GM23338 (cell line): ENCODE results near the gene C1orf74. TPM values are rescaled to one million over a fixed set of nuclear protein-coding genes. Genes with fewer than 3 reads are reported as not detected.

Experiments used
- ATAC-seq: fragments of 200-7000 bp; cut with Tn5 transposase; 3 replicates; pipeline ENCODE4 v1.9.1; 2020
- DNase-seq: peaks from one replicate; pipeline ENCODE4 v3.0.0-alpha.2; 2015; ENCODE audit warnings: low spot score
- H2AFZ ChIP-seq: fragments of 200-600 bp; sonication (generic); 2 replicates; pipeline ENCODE4 v1.8.0; 2016; ENCODE audit warnings: antibody characterized with exemption, mild to moderate bottlenecking, moderate library complexity
- H3F3A ChIP-seq: fragments of 200-600 bp; sonication (generic); replicated peaks from 2 replicates; pipeline ENCODE4 v1.8.0; 2017; ENCODE audit warnings: antibody characterized with exemption, mixed run types, low read depth
- H3K27ac ChIP-seq: fragments of 200-600 bp; sonication (generic); 2 replicates; pipeline ENCODE4 v1.6.1; 2016; ENCODE audit warnings: low read depth
- H3K27me3 ChIP-seq: fragments of 200-600 bp; sonication (generic); 2 replicates; pipeline ENCODE4 v1.8.0; 2016; ENCODE audit warnings: mild to moderate bottlenecking, mixed run types, moderate library complexity; ENCODE audit not compliant: insufficient read depth
- H3K36me3 ChIP-seq: fragments of 200-600 bp; sonication (generic); 2 replicates; pipeline ENCODE4 v1.8.0; 2016; ENCODE audit warnings: mild to moderate bottlenecking; ENCODE audit not compliant: insufficient read depth
- H3K4me1 ChIP-seq: fragments of 200-600 bp; sonication (generic); 2 replicates; pipeline ENCODE4 v1.8.0; 2016; ENCODE audit warnings: mild to moderate bottlenecking, moderate library complexity; ENCODE audit not compliant: insufficient read depth
- H3K4me2 ChIP-seq: fragments of 200-600 bp; sonication (generic); 2 replicates; pipeline ENCODE4 v1.7.1; 2017; ENCODE audit warnings: mixed run types
- H3K4me3 ChIP-seq: fragments of 200-600 bp; sonication (generic); 2 replicates; pipeline ENCODE4 v1.6.1; 2016; ENCODE audit warnings: mixed run types
- H3K79me2 ChIP-seq: fragments of 200-600 bp; sonication (generic); replicated peaks from 2 replicates; pipeline ENCODE4 v1.8.0; 2017; ENCODE audit warnings: mild to moderate bottlenecking; ENCODE audit not compliant: insufficient read depth
- H3K9me2 ChIP-seq: fragments of 200-600 bp; sonication (generic); 2 replicates; pipeline ENCODE4 v1.8.0; 2017; ENCODE audit not compliant: insufficient read depth
- H4K20me1 ChIP-seq: fragments of 200-600 bp; sonication (generic); replicated peaks from 2 replicates; pipeline ENCODE4 v1.8.0; 2017; ENCODE audit warnings: mild to moderate bottlenecking; ENCODE audit not compliant: insufficient read depth
- H3K27ac Mint-ChIP-seq: 2 replicates; pipeline ENCODE4 v1.8.0; 2020; ENCODE audit warnings: inconsistent platforms, mild to moderate bottlenecking, moderate library complexity, mixed read lengths
- H3K27me3 Mint-ChIP-seq: 3 replicates; pipeline ENCODE4 v1.8.0; 2022; ENCODE audit warnings: low read depth, mild to moderate bottlenecking, moderate library complexity, mixed read lengths, inconsistent platforms; ENCODE audit not compliant: insufficient read depth, poor library complexity
- H3K36me3 Mint-ChIP-seq: 3 replicates; pipeline ENCODE4 v1.8.0; 2021; ENCODE audit warnings: low read depth, mild to moderate bottlenecking, inconsistent platforms, moderate library complexity, mixed read lengths
- H3K4me1 Mint-ChIP-seq: 3 replicates; pipeline ENCODE4 v1.8.0; 2020; ENCODE audit warnings: mild to moderate bottlenecking, inconsistent platforms, mixed read lengths
- H3K4me3 Mint-ChIP-seq: 3 replicates; pipeline ENCODE4 v1.8.0; 2021; ENCODE audit warnings: moderate library complexity, mild to moderate bottlenecking, inconsistent platforms, mixed read lengths
- H3K9me3 Mint-ChIP-seq: 3 replicates; pipeline ENCODE4 v1.8.0; 2020; ENCODE audit warnings: moderate library complexity, mild to moderate bottlenecking, inconsistent platforms, mixed read lengths
- CREB1 ChIP-seq: fragments of 250-450 bp; sonication (Bioruptor Pico); IDR thresholded peaks from 2 replicates; pipeline ENCODE4 v1.5.0; 2020; ENCODE audit warnings: low read depth, mild to moderate bottlenecking, moderate library complexity
- EZH2 ChIP-seq: fragments of 200-600 bp; sonication (generic); IDR thresholded peaks from one replicate; pipeline ENCODE4 v1.8.0; 2017; ENCODE audit warnings: antibody characterized with exemption, mild to moderate bottlenecking, low read depth; ENCODE audit not compliant: unreplicated experiment
- EZH2phosphoT487 ChIP-seq: fragments of 200-600 bp; sonication (generic); IDR thresholded peaks from one replicate; pipeline ENCODE4 v1.8.1; 2018; ENCODE audit warnings: antibody characterized with exemption; ENCODE audit not compliant: unreplicated experiment
- JUNB ChIP-seq: IDR thresholded peaks from one replicate; pipeline ENCODE4 v1.6.1; 2016; ENCODE audit warnings: antibody characterized with exemption; ENCODE audit not compliant: unreplicated experiment
- NANOG ChIP-seq: IDR thresholded peaks from 2 replicates; pipeline ENCODE4 v1.6.1; 2016; ENCODE audit warnings: antibody characterized with exemption, borderline replicate concordance
- POLR2AphosphoS5 ChIP-seq: IDR thresholded peaks from 2 replicates; pipeline ENCODE4 v1.6.1; 2016; ENCODE audit warnings: antibody characterized with exemption, low read depth
- REST ChIP-seq: IDR thresholded peaks from one replicate; pipeline ENCODE4 v1.6.1; 2018; ENCODE audit warnings: antibody characterized with exemption; ENCODE audit not compliant: unreplicated experiment
- STAT1 ChIP-seq: IDR thresholded peaks from one replicate; pipeline ENCODE4 v1.6.1; 2016; ENCODE audit warnings: antibody characterized with exemption; ENCODE audit not compliant: unreplicated experiment
- ZNF114 ChIP-seq: fragments of 250-450 bp; sonication (Bioruptor Pico); IDR thresholded peaks from 2 replicates; pipeline ENCODE4 v1.5.0; 2020; ENCODE audit warnings: mild to moderate bottlenecking, moderate library complexity
- ZNF331 ChIP-seq: fragments of 250-450 bp; sonication (Bioruptor Pico); IDR thresholded peaks from 2 replicates; pipeline ENCODE4 v1.5.0; 2020; ENCODE audit warnings: low read depth, mild to moderate bottlenecking, moderate library complexity
- polyA plus RNA-seq: library from polyadenylated mRNA; unstranded; fragments of >200 nt; fragmentation: Nextera tagmentation; extraction: Ambion mirVana; gene quantifications from 2 replicates; pipeline ENCODE4 v1.2.1, GENCODE V29; 2016
- total RNA-seq: library from RNA; depleted of rRNA; stranded (reverse); fragments of >200 nt; shearing (Covaris generic); gene quantifications from 2 replicates; pipeline ENCODE4 v1.2.3, GENCODE V29; 2014
- TF ChIP-seq, protein P1 (sequence below): IDR thresholded peaks from 2 replicates; pipeline ENCODE4 v1.6.1; 2016; ENCODE audit warnings: antibody characterized with exemption
- TF ChIP-seq, protein P2 (sequence below), 2 experiments: fragments of 200-600 bp in 1 of 2; sonication (generic) in 1 of 2; conservative IDR thresholded peaks; 2 replicates each; pipeline versions ENCODE4 v1.5.1 to v1.6.1; 2016 to 2017; ENCODE audit warnings: antibody characterized with exemption in 2 of 2, low read depth in 2 of 2, mild to moderate bottlenecking in 2 of 2, moderate library complexity in 1 of 2
- TF ChIP-seq, protein P3 (sequence below): fragments of 250-450 bp; sonication (Bioruptor Pico); IDR thresholded peaks from 2 replicates; pipeline ENCODE4 v1.5.0; 2020; ENCODE audit warnings: mild to moderate bottlenecking, moderate library complexity

The C1orf74 gene
- total and polyA plus RNA-seq, 2 experiments from 2014 or later, result 2.8 to 3.9 TPM

- Mint-ChIP-seq H3K27me3 (peaks cover 2% of the 10 kb centered on the region), H3K27ac (no peak overlapping the region), H3K36me3 (no peaks in the 10 kb centered on the region), H3K4me1 (peaks cover 3% of the 10 kb centered on the region; the same call in 2 of the 3 replicates), H3K9me3 (no peaks in the 10 kb centered on the region), H3K4me3 (no peak overlapping the region)
- Histone ChIP-seq H3K4me1 (no peaks in the 10 kb centered on the region), H3K27me3 (0 out of 2 replicates have a peak, but pooled peaks cover under 1% of the 10 kb centered on the region), H4K20me1 (no peaks in the 10 kb centered on the region), H2AFZ (no peak overlapping the region), H3F3A (no peaks in the 10 kb centered on the region), H3K79me2 (no peaks in the 10 kb centered on the region), H3K27ac (no peak overlapping the region), H3K4me2 (no peak overlapping the region), H3K4me3 (no peak overlapping the region), H3K9me2 (no peaks in the 10 kb centered on the region), H3K36me3 (no peaks in the 10 kb centered on the region)
- ATAC-seq (no peak), DNase-seq (no peak)
- TF ChIP-seq EZH2phosphoT487, result no peak
- no peak for TF ChIP-seq JUNB
- TF ChIP-seq STAT1, result no peak
- TF ChIP-seq NANOG, result no peak
- TF ChIP-seq, protein P1, sequence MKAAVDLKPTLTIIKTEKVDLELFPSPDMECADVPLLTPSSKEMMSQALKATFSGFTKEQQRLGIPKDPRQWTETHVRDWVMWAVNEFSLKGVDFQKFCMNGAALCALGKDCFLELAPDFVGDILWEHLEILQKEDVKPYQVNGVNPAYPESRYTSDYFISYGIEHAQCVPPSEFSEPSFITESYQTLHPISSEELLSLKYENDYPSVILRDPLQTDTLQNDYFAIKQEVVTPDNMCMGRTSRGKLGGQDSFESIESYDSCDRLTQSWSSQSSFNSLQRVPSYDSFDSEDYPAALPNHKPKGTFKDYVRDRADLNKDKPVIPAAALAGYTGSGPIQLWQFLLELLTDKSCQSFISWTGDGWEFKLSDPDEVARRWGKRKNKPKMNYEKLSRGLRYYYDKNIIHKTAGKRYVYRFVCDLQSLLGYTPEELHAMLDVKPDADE, result no peak
- TF ChIP-seq, protein P2, sequence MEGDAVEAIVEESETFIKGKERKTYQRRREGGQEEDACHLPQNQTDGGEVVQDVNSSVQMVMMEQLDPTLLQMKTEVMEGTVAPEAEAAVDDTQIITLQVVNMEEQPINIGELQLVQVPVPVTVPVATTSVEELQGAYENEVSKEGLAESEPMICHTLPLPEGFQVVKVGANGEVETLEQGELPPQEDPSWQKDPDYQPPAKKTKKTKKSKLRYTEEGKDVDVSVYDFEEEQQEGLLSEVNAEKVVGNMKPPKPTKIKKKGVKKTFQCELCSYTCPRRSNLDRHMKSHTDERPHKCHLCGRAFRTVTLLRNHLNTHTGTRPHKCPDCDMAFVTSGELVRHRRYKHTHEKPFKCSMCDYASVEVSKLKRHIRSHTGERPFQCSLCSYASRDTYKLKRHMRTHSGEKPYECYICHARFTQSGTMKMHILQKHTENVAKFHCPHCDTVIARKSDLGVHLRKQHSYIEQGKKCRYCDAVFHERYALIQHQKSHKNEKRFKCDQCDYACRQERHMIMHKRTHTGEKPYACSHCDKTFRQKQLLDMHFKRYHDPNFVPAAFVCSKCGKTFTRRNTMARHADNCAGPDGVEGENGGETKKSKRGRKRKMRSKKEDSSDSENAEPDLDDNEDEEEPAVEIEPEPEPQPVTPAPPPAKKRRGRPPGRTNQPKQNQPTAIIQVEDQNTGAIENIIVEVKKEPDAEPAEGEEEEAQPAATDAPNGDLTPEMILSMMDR (conservative IDR thresholded peaks at IDR 0.05; ENCODE audit: low read depth in 2 of 2), result no peak
- TF ChIP-seq, protein P3, sequence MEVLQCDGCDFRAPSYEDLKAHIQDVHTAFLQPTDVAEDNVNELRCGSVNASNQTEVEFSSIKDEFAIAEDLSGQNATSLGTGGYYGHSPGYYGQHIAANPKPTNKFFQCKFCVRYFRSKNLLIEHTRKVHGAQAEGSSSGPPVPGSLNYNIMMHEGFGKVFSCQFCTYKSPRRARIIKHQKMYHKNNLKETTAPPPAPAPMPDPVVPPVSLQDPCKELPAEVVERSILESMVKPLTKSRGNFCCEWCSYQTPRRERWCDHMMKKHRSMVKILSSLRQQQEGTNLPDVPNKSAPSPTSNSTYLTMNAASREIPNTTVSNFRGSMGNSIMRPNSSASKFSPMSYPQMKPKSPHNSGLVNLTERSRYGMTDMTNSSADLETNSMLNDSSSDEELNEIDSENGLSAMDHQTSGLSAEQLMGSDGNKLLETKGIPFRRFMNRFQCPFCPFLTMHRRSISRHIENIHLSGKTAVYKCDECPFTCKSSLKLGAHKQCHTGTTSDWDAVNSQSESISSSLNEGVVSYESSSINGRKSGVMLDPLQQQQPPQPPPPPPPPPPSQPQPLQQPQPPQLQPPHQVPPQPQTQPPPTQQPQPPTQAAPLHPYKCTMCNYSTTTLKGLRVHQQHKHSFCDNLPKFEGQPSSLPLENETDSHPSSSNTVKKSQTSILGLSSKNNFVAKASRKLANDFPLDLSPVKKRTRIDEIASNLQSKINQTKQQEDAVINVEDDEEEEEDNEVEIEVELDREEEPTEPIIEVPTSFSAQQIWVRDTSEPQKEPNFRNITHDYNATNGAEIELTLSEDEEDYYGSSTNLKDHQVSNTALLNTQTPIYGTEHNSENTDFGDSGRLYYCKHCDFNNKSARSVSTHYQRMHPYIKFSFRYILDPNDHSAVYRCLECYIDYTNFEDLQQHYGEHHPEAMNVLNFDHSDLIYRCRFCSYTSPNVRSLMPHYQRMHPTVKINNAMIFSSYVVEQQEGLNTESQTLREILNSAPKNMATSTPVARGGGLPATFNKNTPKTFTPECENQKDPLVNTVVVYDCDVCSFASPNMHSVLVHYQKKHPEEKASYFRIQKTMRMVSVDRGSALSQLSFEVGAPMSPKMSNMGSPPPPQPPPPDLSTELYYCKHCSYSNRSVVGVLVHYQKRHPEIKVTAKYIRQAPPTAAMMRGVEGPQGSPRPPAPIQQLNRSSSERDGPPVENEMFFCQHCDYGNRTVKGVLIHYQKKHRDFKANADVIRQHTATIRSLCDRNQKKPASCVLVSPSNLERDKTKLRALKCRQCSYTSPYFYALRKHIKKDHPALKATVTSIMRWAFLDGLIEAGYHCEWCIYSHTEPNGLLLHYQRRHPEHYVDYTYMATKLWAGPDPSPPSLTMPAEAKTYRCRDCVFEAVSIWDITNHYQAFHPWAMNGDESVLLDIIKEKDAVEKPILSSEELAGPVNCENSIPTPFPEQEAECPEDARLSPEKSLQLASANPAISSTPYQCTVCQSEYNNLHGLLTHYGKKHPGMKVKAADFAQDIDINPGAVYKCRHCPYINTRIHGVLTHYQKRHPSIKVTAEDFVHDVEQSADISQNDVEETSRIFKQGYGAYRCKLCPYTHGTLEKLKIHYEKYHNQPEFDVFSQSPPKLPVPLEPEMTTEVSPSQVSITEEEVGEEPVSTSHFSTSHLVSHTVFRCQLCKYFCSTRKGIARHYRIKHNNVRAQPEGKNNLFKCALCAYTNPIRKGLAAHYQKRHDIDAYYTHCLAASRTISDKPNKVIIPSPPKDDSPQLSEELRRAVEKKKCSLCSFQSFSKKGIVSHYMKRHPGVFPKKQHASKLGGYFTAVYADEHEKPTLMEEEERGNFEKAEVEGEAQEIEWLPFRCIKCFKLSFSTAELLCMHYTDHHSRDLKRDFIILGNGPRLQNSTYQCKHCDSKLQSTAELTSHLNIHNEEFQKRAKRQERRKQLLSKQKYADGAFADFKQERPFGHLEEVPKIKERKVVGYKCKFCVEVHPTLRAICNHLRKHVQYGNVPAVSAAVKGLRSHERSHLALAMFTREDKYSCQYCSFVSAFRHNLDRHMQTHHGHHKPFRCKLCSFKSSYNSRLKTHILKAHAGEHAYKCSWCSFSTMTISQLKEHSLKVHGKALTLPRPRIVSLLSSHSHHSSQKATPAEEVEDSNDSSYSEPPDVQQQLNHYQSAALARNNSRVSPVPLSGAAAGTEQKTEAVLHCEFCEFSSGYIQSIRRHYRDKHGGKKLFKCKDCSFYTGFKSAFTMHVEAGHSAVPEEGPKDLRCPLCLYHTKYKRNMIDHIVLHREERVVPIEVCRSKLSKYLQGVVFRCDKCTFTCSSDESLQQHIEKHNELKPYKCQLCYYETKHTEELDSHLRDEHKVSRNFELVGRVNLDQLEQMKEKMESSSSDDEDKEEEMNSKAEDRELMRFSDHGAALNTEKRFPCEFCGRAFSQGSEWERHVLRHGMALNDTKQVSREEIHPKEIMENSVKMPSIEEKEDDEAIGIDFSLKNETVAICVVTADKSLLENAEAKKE (CRISPR knock-in tag), result no peak
- no peak for TF ChIP-seq ZNF114 (CRISPR knock-in tag)
- TF ChIP-seq REST, result no peak
- TF ChIP-seq ZNF331 (CRISPR knock-in tag), result no peak
- no peak for TF ChIP-seq EZH2
- no peak for TF ChIP-seq POLR2AphosphoS5
- TF ChIP-seq CREB1 (CRISPR knock-in tag), result no peak
Observed at GRCh38 chr1:209741193-209741592, 43.2 kb downstream of the C1orf74 start.
